Kidney (tissue), 14 donors: Measurements from ENCODE around the gene ASB6. TPM values are rescaled to one million over a fixed set of nuclear protein-coding genes. Genes with fewer than 3 reads are reported as not detected.
"Not testable (repeated sequence)": the region's sequence is repeated elsewhere in the genome, so short reads cannot be mapped to it uniquely, and the experiment has no call there.

Experiments used
- DNase-seq, 5 donors: peaks; one replicate each; pipeline ENCODE4 v3.0.0-alpha.2; 2013 to 2020
- FAIRE-seq: peaks from 2 replicates; lab custom pipeline; 2012; peaks lifted over from hg19 to GRCh38; lab: Jason Lieb, UNC
- H3K27ac ChIP-seq, 2 donors: one replicate each; pipeline ENCODE4 v1.7.0; 2013; ENCODE audit warnings: low read depth in 2 of 2, low read length in 2 of 2, inconsistent platforms in 1 of 2
- H3K27me3 ChIP-seq: one replicate; pipeline ENCODE4 v1.7.1; 2013; ENCODE audit warnings: low read length, inconsistent platforms; ENCODE audit not compliant: control insufficient read depth, insufficient read depth
- H3K36me3 ChIP-seq, 3 donors: one replicate each; pipeline versions ENCODE4 v1.7.0 to v1.7.1; 2013; ENCODE audit warnings: low read length in 3 of 3, control low read depth in 1 of 3, inconsistent platforms in 1 of 3; ENCODE audit not compliant: insufficient read depth in 3 of 3, control insufficient read depth in 2 of 3
- H3K4me1 ChIP-seq, 3 donors: one replicate each; pipeline versions ENCODE4 v1.7.0 to v1.7.1; 2013; ENCODE audit warnings: low read length in 3 of 3, inconsistent platforms in 1 of 3, low read depth in 1 of 3; ENCODE audit not compliant: control insufficient read depth in 2 of 3, insufficient read depth in 2 of 3
- H3K4me3 ChIP-seq, 3 donors: one replicate each; pipeline versions ENCODE4 v1.7.0 to v1.8.1; 2013; ENCODE audit warnings: low read length in 3 of 3, control low read depth in 1 of 3, inconsistent platforms in 1 of 3
- H3K9ac ChIP-seq, 3 donors: one replicate each; pipeline versions ENCODE4 v1.7.0 to v1.7.1; 2013; ENCODE audit warnings: low read length in 3 of 3, control low read depth in 1 of 3, inconsistent platforms in 1 of 3
- H3K9me3 ChIP-seq, 3 donors: one replicate each; pipeline versions ENCODE4 v1.7.0 to v1.7.1; 2013; ENCODE audit warnings: low read length in 3 of 3, control low read depth in 1 of 3, inconsistent platforms in 1 of 3; ENCODE audit not compliant: control insufficient read depth in 2 of 3, insufficient read depth in 1 of 3
- intact Hi-C: fragments of 100-400 bp; cut with DNase I; formaldehyde crosslinking; loops from one replicate; pipeline ENCODE4 v1.11.1; 2022
- polyA plus RNA-seq: library from polyadenylated mRNA; stranded (reverse); fragments of 350-450 nt; fragmentation: Illumina TruSeq; extraction: RNeasy Lipid Tissue Mini Kit (QIAGEN cat#74804); gene quantifications from one replicate; pipeline ENCODE4 v1.2.3, GENCODE V29; 2014; ENCODE audit warnings: low read depth, low replicate concordance; ENCODE audit not compliant: insufficient read depth
- total RNA-seq: library from RNA; stranded (reverse); fragmentation: NEBNext Ultra II Directional; extraction: Animal tissue kit (Norgen Biotek cat#: 25700); gene quantifications from one replicate; pipeline ENCODE4 v1.2.1, GENCODE V29; 2021
- TF ChIP-seq, protein P1 (sequence below): IDR thresholded peaks from 3 replicates; pipeline ENCODE4 v1.5.1; 2012; ENCODE audit warnings: mild to moderate bottlenecking, moderate library complexity, borderline replicate concordance; ENCODE audit not compliant: insufficient read depth; ENCODE audit errors: extremely low read depth
- donor health status: control.
- donor health status: control.
- donor health status: control.
- donor health status: control.
- donor health status: control.
- donor health status: DM: yes; HTN: yes; CAD: no.
- donor health status: Normal renal cell carcinoma (clear cell type).

ASB6 gene
- total and polyA plus RNA-seq, 2 donors from 2014 or later: 18.1 to 22.5 TPM

DNA sequence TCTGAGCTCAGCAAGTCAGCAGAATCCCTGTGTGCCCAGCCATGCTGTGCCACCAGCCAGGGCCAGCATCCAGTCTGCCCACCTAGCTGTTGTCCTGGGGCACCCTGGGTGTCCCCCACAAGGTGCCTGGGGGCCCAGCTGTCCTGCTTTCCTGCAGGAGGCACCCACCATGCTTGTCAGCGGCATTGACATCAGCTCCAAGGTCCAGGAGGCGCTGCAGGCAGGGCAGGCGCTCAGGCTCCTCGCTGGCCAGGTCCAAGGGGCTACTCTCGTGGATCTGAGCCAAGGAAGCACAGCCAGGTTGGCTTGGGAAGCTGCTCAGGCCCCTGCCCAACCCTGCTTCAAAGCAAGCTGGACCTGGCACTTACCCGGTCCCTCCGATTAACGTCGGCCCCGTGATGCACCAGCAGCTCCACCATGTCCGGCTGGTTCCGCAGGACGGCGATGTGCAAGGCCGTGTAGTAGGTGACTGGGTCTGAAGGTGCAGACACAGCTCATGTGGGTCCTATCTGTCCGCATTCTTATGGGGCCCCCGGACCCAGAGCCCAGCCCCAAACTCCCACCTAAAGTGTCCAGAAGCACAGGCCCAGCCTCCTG, 2.8 kb downstream of the ASB6 start:
- peaks cover 0 to 42% (median 25%) of the 10 kb centered on the region in 3 donors for H3K36me3 ChIP-seq
- no peak overlapping the region for H3K4me3 ChIP-seq
- intact Hi-C loops: no loop called here
- no peak overlapping the region for H3K27ac ChIP-seq
- TF ChIP-seq, protein P1, sequence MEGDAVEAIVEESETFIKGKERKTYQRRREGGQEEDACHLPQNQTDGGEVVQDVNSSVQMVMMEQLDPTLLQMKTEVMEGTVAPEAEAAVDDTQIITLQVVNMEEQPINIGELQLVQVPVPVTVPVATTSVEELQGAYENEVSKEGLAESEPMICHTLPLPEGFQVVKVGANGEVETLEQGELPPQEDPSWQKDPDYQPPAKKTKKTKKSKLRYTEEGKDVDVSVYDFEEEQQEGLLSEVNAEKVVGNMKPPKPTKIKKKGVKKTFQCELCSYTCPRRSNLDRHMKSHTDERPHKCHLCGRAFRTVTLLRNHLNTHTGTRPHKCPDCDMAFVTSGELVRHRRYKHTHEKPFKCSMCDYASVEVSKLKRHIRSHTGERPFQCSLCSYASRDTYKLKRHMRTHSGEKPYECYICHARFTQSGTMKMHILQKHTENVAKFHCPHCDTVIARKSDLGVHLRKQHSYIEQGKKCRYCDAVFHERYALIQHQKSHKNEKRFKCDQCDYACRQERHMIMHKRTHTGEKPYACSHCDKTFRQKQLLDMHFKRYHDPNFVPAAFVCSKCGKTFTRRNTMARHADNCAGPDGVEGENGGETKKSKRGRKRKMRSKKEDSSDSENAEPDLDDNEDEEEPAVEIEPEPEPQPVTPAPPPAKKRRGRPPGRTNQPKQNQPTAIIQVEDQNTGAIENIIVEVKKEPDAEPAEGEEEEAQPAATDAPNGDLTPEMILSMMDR: no peak
- no peaks in the 10 kb centered on the region for H3K9me3 ChIP-seq
- peaks cover 0 to 28% (median 8%) of the 10 kb centered on the region in 3 donors for H3K4me1 ChIP-seq
- DNase-seq (peak in 1 of 5 donors; percentile 73), FAIRE-seq (no peak)
- H3K9ac ChIP-seq: no peak overlapping the region
- H3K27me3 ChIP-seq: no peaks in the 10 kb centered on the region

DNA sequence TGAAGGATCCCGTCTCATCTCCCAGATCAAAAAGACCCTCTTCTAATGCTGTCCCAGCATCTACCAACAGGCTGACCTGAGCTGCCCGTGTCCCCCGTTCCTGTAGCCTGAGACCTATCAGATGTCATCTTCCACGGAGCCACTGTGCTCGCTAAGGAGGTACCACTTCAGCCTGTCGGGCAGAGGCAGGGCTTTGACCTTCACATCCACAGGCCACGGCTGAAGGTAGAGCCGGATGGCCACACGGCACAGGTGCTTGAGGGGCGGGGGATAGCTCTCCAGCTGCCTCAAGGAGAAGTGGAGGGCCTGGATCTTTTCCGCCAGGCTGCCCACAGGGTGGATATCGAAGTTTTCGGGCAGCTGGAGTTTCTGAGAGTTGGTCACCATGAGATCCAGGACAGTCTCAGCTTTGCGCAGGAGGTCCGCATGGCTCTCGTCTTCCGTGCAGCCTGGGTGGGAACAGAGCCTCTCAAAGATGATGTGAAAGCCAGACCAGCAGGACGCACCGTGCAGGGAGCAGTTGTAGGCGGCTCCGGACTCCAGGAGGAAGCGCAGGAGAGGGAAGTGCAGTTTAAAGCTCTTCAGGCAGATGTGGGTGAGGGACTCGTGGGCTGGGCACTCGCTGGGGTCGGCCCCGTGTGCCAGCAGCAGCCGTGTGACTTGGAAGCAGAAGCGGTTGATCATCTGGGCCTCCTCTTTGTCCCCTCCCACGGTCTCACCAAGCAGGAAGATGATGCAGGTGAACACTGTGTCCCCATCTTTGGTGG, 4.1 kb downstream of the ASB6 start:
- FAIRE-seq (no peak), DNase-seq (no peak)
- Histone ChIP-seq H3K9me3 (no peaks in the 10 kb centered on the region), H3K36me3 (peaks cover 0 to 46% (median 32%) of the 10 kb centered on the region in 3 donors), H3K4me1 (peaks cover 0 to 28% (median 8%) of the 10 kb centered on the region in 3 donors), H3K27ac (no peak overlapping the region), H3K9ac (no peak overlapping the region), H3K27me3 (no peaks in the 10 kb centered on the region), H3K4me3 (no peak overlapping the region)
- TF ChIP-seq, protein P1: no peak
- intact Hi-C loops: no loop called here

- no peak for FAIRE-seq
- DNase-seq: no peak
- intact Hi-C loops: no loop called here
- Histone ChIP-seq H3K9me3 (no peaks in the 10 kb centered on the region), H3K4me1 (peaks cover 0 to 25% (median 8%) of the 10 kb centered on the region in 3 donors), H3K27ac (no peak overlapping the region), H3K4me3 (no peak overlapping the region), H3K9ac (no peak overlapping the region), H3K36me3 (peaks cover 0 to 49% (median 35%) of the 10 kb centered on the region in 3 donors), H3K27me3 (no peaks in the 10 kb centered on the region)
- TF ChIP-seq, protein P1: no peak
Measured at GRCh38 chr9:129637102-129637501, 4.8 kb downstream of the ASB6 start.

- Histone ChIP-seq H3K4me1 (peaks cover 0 to 27% (median 8%) of the 10 kb centered on the region in 3 donors), H3K36me3 (peaks cover 0 to 49% (median 37%) of the 10 kb centered on the region in 3 donors)
- DNase-seq, H3K9ac ChIP-seq, H3K4me3 ChIP-seq, intact Hi-C loops, H3K27ac ChIP-seq, H3K27me3 ChIP-seq, H3K9me3 ChIP-seq, FAIRE-seq: not testable (repeated sequence)
Measured at GRCh38 chr9:129636343-129636742, 5.6 kb downstream of the ASB6 start.
